Measurements from ENCODE around the gene MEF2A.

GRCh38 chr15:99702895-99703602 is 137.3 kb downstream of the MEF2A start:
- TF ChIP-seq CTCF (IDR thresholded peaks at IDR 0.05; ENCODE audit: borderline replicate concordance, extremely low read depth, low read length, poor library complexity, severe bottlenecking): no peak
- TF ChIP-seq EZH2 (IDR thresholded peaks at IDR 0.05; ENCODE audit: borderline replicate concordance, low read depth, low read length, severe bottlenecking): no peak
